ENCODE results near the gene RALA. TPM values are rescaled to one million over a fixed set of nuclear protein-coding genes. Genes with fewer than 3 reads are reported as not detected.

RALA gene
- total and polyA plus RNA-seq, 10 donors: 10.0 to 26.6 (median 19.7) TPM

- no peaks in the 10 kb centered on the region for H3K27me3 ChIP-seq (replicated peaks in 1 of 7)
- intact Hi-C loops (cut with DNase I; ENCODE audit: low total_unique reads): no loop called here
- H3K9me3 ChIP-seq: peaks cover 8 to 23% (median 19%) of the 10 kb centered on the region in 8 donors
- TF ChIP-seq CTCF (IDR thresholded peaks at IDR 0.05 in 8 of 11, conservative IDR thresholded peaks at IDR 0.05 in 3 of 11) (no peak), POLR2A (IDR thresholded peaks at IDR 0.05) (no peak)
- H3K4me1 ChIP-seq: no peaks in the 10 kb centered on the region
- H3K36me3 ChIP-seq: peaks cover 0 to 32% (median 11%) of the 10 kb centered on the region in 6 donors
- DNase-seq: no peak
- no peak overlapping the region for H3K27ac ChIP-seq
- no peak overlapping the region for H3K4me3 ChIP-seq
- 30 to 51% (median 45%) methylated on average over 3 of the region's 3 CpGs for WGBS, 5 donors
Observed at GRCh38 chr7:39709768-39710311, 86.5 kb downstream of the RALA start.

GRCh38 chr7:39712751-39713150 is 89.4 kb downstream of the RALA start:
- H3K4me1 ChIP-seq: no peaks in the 10 kb centered on the region
- TF ChIP-seq POLR2AphosphoS5 (IDR thresholded peaks at IDR 0.05): no peak
- TF ChIP-seq CTCF (IDR thresholded peaks at IDR 0.05 in 8 of 11, conservative IDR thresholded peaks at IDR 0.05 in 3 of 11): no peak
- no peak for TF ChIP-seq POLR2A (IDR thresholded peaks at IDR 0.05)
- no peak overlapping the region for H3K27ac ChIP-seq
- peaks cover 0 to 4% (median under 1%) of the 10 kb centered on the region in 6 donors for H3K36me3 ChIP-seq
- no peak overlapping the region for H3K4me3 ChIP-seq
- H3K27me3 ChIP-seq (replicated peaks in 1 of 7): no peaks in the 10 kb centered on the region
- WGBS, 5 donors: 58 to 80% (median 71%) methylated on average over 1 of the region's 1 CpG
- no peak for DNase-seq
- peaks cover 9 to 38% (median 31%) of the 10 kb centered on the region in 8 donors for H3K9me3 ChIP-seq
- intact Hi-C loops (cut with DNase I; ENCODE audit: low total_unique reads): no loop called here

GRCh38 chr7:39714447-39715091 is 91.2 kb downstream of the RALA start:
- no peak overlapping the region for H3K27ac ChIP-seq
- TF ChIP-seq POLR2A (IDR thresholded peaks at IDR 0.05) (no peak), POLR2AphosphoS5 (IDR thresholded peaks at IDR 0.05) (no peak)
- no peaks in the 10 kb centered on the region for H3K27me3 ChIP-seq (replicated peaks in 1 of 7)
- H3K4me3 ChIP-seq: no peak overlapping the region
- 93 to 100% (median 95%) methylated on average over 1 of the region's 1 CpG for WGBS, 5 donors
- H3K36me3 ChIP-seq: no peaks in the 10 kb centered on the region
- intact Hi-C loops (cut with DNase I; ENCODE audit: low total_unique reads): no loop called here
- H3K9me3 ChIP-seq: peaks cover 9 to 38% (median 31%) of the 10 kb centered on the region in 8 donors
- no peak for DNase-seq
- H3K4me1 ChIP-seq: no peaks in the 10 kb centered on the region

- Histone ChIP-seq H3K4me3 (no peak overlapping the region), H3K9me3 (peaks cover 0 to 8% (median 5%) of the 10 kb centered on the region in 8 donors), H3K4me1 (no peaks in the 10 kb centered on the region), H3K36me3 (no peaks in the 10 kb centered on the region), H3K27me3 (replicated peaks in 1 of 7) (no peaks in the 10 kb centered on the region), H3K27ac (no peak overlapping the region)
- intact Hi-C loops (cut with DNase I; ENCODE audit: low total_unique reads): no loop called here
- 70 to 82% (median 78%) methylated on average over 7 of the region's 7 CpGs for WGBS, 5 donors
- DNase-seq: no peak
- no peak for TF ChIP-seq POLR2AphosphoS5 (IDR thresholded peaks at IDR 0.05)
- TF ChIP-seq CTCF (IDR thresholded peaks at IDR 0.05 in 8 of 11, conservative IDR thresholded peaks at IDR 0.05 in 3 of 11): no peak
- no peak for TF ChIP-seq POLR2A (IDR thresholded peaks at IDR 0.05)
Observed at GRCh38 chr7:39720586-39720985, 97.2 kb downstream of the RALA start.
